Stimulated activated CD4-positive, alpha-beta T cell treated with anti-CD3 and anti-CD28 coated beads, Interleukin-1b, Interleukin-23, amount 100 ng/mL, for 24 hours (primary cell): Measurements from ENCODE around the gene EML4.
A peak's percentile ranks its signal among the peaks of the same experiment; 100 is the strongest.

ENCODE experiments used
- DNase-seq, 4 experiments: peaks; one replicate each; pipeline ENCODE4 v3.0.0-alpha.2; 2020; ENCODE audit warnings: low read depth in 4 of 4, low spot score in 1 of 4

EML4 gene

DNA sequence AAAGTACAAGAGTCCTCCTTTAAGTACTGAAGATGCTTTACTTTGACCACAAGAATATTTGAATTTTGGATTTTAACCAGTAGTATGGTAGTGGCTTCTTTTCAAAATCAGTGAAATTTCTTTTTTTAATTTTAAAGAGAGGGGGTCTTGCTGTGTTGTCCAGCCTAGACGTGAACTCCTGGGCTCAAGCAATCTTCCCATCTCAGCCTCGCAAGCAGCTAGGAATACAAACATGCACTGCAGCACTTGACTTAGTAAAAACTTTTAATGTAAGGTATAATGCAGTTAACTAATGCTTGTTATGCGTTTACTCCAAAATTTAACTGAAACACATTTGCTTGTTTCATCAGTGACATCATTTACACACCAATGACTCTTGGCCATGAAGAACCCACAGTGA lies 49.6 kb downstream of the EML4 start:
- DNase-seq = no peak

GRCh38 chr2:42219160-42219559 lies 50.0 kb downstream of the EML4 start:
- DNase-seq = no peak

DNA sequence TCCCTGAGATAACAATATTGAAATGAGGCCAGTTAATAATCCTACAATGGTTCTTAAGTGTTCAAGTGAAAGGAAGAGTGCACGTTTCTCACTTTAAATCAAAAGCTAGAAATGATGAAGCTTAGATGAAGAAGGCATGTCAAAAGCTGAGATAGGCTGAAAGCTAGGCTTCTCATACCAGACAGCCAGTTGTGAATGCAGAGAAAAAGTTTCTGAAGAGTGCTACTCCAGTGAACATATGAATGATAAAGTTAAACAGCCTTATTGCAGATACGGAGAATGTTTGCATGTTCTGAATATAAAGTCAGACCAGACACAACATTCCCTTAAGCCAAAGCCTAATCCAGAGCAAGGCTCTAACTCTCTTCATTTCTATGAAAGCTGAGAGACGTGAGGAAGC lies 51.4 kb downstream of the EML4 start:
- DNase-seq = no peak

DNA sequence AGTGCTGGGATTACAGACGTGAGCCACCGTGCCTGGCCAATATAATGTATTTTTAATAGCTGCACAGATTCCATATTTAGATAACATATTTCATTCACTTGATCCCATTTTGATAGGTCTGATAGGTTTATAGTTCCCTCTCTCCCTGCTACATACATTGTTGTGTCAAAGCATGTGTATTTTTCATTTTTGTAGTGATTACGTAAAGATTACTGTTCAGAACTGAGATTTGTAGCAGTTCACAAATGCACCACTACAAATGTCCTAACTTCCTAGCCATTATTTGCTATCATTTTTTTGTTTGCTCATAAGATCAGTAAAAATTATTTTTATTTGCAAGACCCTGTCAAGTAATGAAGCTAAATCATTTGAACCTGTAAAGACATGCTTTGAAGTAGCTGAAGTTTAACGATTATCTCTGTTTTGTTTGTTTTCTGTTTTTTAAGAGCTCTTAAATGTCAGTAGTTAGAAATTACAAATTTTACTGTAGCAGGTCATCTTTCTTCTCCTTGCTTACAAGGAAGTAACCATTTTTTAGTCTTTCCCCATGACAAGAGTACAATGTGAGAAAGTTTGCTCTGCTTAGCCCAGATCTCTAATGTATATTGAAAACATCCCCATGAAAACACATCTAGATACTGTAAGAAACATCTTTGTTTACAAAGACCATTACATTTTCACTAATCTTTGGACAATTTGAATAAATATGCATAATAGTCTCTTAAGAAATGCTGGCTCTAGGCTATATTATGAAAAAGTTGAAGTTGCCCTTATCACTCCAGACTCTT lies 54.1 kb downstream of the EML4 start:
- DNase-seq = no peak

DNA sequence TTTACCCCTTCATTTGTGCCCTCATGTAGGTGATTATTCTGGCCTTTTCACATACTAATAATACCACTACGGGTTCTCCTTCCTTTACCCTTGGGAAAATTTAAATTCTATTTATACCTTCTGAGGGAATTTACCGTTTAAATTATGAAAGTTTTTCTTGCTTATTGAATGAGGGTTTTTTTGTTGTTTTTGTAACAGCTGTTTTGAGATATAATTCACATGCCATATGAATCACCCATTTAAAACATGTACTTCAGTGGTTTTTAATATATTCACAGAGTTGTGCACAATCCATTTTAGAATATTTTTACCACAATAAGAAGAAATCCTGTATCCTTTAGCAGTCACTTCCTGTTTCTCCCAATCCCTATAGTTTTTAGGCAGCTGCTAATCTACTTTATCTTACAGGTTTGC lies 54.7 kb downstream of the EML4 start:
- no peak for DNase-seq

- no peak for DNase-seq
Measured at GRCh38 chr2:42224422-42225067, 55.4 kb downstream of the EML4 start.

- no peak for DNase-seq
Measured at GRCh38 chr2:42225573-42225972, 56.4 kb downstream of the EML4 start.

- DNase-seq = no peak
Measured at GRCh38 chr2:42227491-42227890, 58.3 kb downstream of the EML4 start.

GRCh38 chr2:42228101-42228500 lies 58.9 kb downstream of the EML4 start:
- no peak for DNase-seq

DNA sequence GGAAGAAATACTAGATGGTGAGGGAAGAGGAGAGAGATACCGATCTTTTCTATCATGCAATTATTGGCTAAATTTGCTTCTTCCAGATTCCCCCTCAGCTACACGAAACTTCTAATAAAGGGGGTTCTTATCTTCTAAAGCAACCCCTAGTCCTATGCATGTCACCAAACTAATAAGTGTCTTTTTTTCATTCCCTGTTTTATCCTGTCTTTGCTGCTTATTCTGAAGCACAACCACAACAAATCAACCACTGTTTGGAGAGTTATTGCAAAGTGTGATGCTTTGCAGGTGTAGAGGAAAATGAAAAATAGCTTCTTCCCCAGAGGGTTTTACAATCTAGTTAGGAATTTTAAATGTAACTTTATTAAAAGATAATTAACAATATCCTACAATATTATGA lies 60.8 kb downstream of the EML4 start:
- DNase-seq = no peak

DNA sequence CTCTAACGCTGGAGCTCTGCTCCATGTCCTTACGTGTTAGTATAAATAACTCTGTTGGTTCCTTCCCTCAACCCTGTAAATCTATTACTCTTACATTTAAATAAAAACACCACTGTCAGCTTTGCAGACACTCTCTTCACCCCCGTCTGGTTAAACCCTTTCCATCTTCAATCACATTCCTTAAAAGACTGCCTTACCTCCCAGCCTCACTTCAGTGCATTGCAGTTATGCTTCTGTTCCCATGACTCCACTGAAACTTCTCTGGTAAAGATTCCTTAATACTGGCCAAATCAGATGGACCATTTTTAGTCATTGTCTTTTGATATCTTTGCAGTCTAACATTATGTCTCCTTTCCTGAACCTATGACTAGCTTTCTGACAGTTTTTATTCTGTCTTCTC lies 61.7 kb downstream of the EML4 start:
- no peak for DNase-seq

DNA sequence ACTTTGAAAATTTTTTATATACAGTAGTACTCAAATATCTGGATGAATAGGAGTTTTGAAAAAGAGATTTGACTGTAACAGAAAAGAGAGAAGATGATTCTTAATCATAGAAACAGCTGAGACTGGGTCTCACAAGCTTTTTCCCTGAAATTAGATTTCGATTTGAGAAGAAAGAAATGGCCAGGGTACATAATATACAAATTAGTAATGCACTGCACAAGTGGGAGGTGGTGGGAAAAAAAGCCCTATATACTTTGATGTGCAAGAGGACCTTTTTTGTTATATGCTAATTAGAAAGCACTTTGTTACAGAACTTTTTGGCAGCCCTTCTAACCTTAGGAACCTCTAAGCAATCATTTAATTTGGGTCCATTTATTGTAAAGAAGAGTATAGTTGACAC lies 62.9 kb downstream of the EML4 start:
- no peak for DNase-seq

GRCh38 chr2:42233976-42234441 lies 64.9 kb downstream of the EML4 start:
- no peak for DNase-seq

DNA sequence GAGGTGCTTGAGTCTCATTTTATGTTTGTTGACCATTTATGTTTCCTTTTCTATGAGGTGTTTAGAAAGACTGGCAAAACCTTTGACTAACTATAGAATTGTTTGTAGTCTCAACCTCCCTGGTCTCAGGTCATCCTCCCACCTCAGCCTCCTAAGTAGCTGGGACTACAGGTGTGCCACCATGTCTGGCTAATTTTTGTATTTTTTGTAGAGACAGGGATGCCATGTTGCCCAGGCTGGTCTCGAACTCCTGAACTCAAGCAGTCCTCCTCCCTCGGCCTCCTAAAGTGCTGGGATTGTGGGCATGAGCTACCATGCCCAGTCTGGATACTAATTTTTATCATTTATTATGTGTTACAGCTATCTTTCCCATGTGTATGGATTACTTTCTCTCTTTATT lies 67.8 kb downstream of the EML4 start:
- DNase-seq = no peak

GRCh38 chr2:42238644-42239288 lies 69.6 kb downstream of the EML4 start:
- DNase-seq = peak in 2 of 4 experiments; percentile 15

GRCh38 chr2:42239289-42239661 lies 70.1 kb downstream of the EML4 start:
- DNase-seq = no peak

- no peak for DNase-seq
Measured at GRCh38 chr2:42239811-42240210, 70.7 kb downstream of the EML4 start.

DNA sequence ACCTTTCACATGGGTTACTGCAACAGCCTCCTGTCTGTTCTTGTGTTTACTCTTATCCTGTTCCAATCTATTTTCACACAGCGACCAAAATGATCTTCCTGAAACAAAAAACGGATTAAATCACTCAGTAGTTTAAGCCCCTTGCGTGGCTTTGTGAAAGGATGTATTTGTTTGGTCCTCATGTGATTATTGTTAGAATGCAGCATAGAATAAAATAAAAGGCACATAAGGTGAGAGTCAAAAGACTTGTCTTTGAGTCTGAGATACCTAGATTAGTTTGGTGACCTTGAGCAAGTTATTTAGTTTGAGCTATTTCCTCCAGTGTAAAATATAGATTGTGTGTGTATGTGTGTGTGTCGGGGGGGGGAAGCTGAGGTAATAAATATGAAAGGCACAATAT lies 72.4 kb downstream of the EML4 start:
- no peak for DNase-seq

GRCh38 chr2:42243297-42243696 lies 74.1 kb downstream of the EML4 start:
- DNase-seq = no peak

GRCh38 chr2:42244520-42244919 lies 75.4 kb downstream of the EML4 start:
- DNase-seq = no peak

- no peak for DNase-seq
Measured at GRCh38 chr2:42245396-42245795, 76.2 kb downstream of the EML4 start.

DNA sequence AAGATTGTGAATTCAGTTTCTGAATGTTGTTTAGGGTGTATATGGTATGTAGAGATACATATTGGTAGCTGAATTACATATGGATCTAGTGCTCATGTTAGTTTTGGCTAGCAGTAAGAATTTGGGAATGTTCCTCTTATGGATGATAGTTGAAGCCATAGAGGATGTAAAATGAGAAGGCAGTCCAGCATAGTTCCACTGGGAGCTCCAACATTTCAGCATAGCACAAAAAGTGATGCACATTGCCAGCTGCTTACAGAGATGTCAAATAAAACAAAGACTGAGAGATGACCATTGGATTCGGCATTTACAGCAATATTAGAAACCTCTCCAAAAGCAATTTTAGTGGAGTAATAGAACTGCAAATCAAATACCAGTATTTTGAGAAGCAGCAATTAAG lies 77.4 kb downstream of the EML4 start:
- no peak for DNase-seq
